HEK293 (cell line): ENCODE results near the gene EXOC1.

Experiments
- CTCF ChIP-seq: fragments of 450-650 bp; formaldehyde crosslinking; IDR thresholded peaks from 2 replicates; pipeline ENCODE4 v1.5.1; 2016; ENCODE audit warnings: missing biosample characterization, missing genetic modification characterization
- PRDM1 ChIP-seq: fragments of 450-650 bp; formaldehyde crosslinking; IDR thresholded peaks from 2 replicates; pipeline ENCODE4; 2016; ENCODE audit warnings: missing biosample characterization, missing genetic modification characterization
- ZBTB21 ChIP-seq: fragments of 450-650 bp; formaldehyde crosslinking; IDR thresholded peaks from 2 replicates; pipeline ENCODE4 v1.5.1; 2017; ENCODE audit warnings: missing biosample characterization, missing genetic modification characterization
- ZNF274 ChIP-seq, 2 experiments: fragments of 200-500 bp in 1 of 2; fragments of 450-650 bp in 1 of 2; sonication (Bioruptor generic) in 1 of 2; formaldehyde crosslinking in 1 of 2; IDR thresholded peaks; 2 replicates each; pipeline versions ENCODE4 v1.5.1 to v1.6.1; 2014 to 2016; ENCODE audit warnings: borderline replicate concordance in 1 of 2, inconsistent platforms in 1 of 2, low read length in 1 of 2, missing biosample characterization in 1 of 2, missing genetic modification characterization in 1 of 2
- ZNF585B ChIP-seq: fragments of 450-650 bp; formaldehyde crosslinking; IDR thresholded peaks from 2 replicates; pipeline ENCODE4 v1.5.1; 2016; ENCODE audit warnings: missing biosample characterization, missing genetic modification characterization
- ZNF830 ChIP-seq: fragments of 450-650 bp; IDR thresholded peaks from 2 replicates; pipeline ENCODE4 v1.5.0; 2018; ENCODE audit warnings: missing biosample characterization, missing genetic modification characterization, low read depth, mild to moderate bottlenecking, moderate library complexity
- TF ChIP-seq, protein P1 (sequence below): fragments of 450-650 bp; formaldehyde crosslinking; conservative IDR thresholded peaks from 2 replicates; pipeline ENCODE4 v1.5.1; 2016; ENCODE audit warnings: low read depth, missing biosample characterization, missing genetic modification characterization
- TF ChIP-seq, protein P2 (sequence below): fragments of 450-650 bp; formaldehyde crosslinking; IDR thresholded peaks from 2 replicates; pipeline ENCODE4 v1.5.1; 2016; ENCODE audit warnings: missing biosample characterization, missing genetic modification characterization
- TF ChIP-seq, protein P3 (sequence below): fragments of 450-650 bp; formaldehyde crosslinking; IDR thresholded peaks from 2 replicates; pipeline ENCODE4 v1.5.1; 2017; ENCODE audit warnings: missing biosample characterization, mild to moderate bottlenecking, missing genetic modification characterization, moderate library complexity

DNA sequence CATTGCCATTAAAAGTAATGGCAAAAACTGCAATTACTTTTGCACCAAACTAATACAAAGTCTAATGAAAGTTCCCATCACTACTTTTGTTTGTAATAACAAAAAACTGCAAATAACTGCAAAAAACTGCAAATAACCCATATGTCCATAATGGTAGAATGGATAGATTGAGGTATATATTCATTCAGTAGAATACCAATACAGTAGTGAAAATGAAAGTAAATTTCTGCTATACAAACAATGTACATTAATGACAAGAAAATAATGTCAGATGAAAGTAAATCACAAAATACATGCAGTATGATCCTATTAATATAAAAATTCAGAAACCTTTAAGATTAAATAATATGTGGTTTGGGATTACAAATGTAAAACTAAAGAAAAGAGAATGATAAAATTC is 54.0 kb downstream of the EXOC1 start:
- TF ChIP-seq CTCF (tag by site-specific recombination) (no peak), ZBTB21 (tag by site-specific recombination) (no peak), ZNF274 (IDR thresholded peaks at IDR 0.05; ENCODE audit: low read length) (no peak), ZNF274 (tag by site-specific recombination; IDR thresholded peaks at IDR 0.05; ENCODE audit: borderline replicate concordance) (no peak), ZNF585B (no peak), PRDM1 (tag by site-specific recombination) (no peak), ZNF830 (tag by site-specific recombination) (no peak)
- TF ChIP-seq, protein P1, sequence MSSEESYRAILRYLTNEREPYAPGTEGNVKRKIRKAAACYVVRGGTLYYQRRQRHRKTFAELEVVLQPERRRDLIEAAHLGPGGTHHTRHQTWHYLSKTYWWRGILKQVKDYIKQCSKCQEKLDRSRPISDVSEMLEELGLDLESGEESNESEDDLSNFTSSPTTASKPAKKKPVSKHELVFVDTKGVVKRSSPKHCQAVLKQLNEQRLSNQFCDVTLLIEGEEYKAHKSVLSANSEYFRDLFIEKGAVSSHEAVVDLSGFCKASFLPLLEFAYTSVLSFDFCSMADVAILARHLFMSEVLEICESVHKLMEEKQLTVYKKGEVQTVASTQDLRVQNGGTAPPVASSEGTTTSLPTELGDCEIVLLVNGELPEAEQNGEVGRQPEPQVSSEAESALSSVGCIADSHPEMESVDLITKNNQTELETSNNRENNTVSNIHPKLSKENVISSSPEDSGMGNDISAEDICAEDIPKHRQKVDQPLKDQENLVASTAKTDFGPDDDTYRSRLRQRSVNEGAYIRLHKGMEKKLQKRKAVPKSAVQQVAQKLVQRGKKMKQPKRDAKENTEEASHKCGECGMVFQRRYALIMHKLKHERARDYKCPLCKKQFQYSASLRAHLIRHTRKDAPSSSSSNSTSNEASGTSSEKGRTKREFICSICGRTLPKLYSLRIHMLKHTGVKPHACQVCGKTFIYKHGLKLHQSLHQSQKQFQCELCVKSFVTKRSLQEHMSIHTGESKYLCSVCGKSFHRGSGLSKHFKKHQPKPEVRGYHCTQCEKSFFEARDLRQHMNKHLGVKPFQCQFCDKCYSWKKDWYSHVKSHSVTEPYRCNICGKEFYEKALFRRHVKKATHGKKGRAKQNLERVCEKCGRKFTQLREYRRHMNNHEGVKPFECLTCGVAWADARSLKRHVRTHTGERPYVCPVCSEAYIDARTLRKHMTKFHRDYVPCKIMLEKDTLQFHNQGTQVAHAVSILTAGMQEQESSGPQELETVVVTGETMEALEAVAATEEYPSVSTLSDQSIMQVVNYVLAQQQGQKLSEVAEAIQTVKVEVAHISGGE (tag by site-specific recombination), result no peak
- TF ChIP-seq, protein P2, sequence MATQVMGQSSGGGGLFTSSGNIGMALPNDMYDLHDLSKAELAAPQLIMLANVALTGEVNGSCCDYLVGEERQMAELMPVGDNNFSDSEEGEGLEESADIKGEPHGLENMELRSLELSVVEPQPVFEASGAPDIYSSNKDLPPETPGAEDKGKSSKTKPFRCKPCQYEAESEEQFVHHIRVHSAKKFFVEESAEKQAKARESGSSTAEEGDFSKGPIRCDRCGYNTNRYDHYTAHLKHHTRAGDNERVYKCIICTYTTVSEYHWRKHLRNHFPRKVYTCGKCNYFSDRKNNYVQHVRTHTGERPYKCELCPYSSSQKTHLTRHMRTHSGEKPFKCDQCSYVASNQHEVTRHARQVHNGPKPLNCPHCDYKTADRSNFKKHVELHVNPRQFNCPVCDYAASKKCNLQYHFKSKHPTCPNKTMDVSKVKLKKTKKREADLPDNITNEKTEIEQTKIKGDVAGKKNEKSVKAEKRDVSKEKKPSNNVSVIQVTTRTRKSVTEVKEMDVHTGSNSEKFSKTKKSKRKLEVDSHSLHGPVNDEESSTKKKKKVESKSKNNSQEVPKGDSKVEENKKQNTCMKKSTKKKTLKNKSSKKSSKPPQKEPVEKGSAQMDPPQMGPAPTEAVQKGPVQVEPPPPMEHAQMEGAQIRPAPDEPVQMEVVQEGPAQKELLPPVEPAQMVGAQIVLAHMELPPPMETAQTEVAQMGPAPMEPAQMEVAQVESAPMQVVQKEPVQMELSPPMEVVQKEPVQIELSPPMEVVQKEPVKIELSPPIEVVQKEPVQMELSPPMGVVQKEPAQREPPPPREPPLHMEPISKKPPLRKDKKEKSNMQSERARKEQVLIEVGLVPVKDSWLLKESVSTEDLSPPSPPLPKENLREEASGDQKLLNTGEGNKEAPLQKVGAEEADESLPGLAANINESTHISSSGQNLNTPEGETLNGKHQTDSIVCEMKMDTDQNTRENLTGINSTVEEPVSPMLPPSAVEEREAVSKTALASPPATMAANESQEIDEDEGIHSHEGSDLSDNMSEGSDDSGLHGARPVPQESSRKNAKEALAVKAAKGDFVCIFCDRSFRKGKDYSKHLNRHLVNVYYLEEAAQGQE (tag by site-specific recombination), result no peak
- TF ChIP-seq, protein P3, sequence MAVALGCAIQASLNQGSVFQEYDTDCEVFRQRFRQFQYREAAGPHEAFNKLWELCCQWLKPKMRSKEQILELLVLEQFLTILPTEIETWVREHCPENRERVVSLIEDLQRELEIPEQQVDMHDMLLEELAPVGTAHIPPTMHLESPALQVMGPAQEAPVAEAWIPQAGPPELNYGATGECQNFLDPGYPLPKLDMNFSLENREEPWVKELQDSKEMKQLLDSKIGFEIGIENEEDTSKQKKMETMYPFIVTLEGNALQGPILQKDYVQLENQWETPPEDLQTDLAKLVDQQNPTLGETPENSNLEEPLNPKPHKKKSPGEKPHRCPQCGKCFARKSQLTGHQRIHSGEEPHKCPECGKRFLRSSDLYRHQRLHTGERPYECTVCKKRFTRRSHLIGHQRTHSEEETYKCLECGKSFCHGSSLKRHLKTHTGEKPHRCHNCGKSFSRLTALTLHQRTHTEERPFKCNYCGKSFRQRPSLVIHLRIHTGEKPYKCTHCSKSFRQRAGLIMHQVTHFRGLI (tag by site-specific recombination), result no peak
